Neuronal stem cell (in vitro differentiated cells): ENCODE results near the gene CAMK1D.
A peak's percentile ranks its signal among the peaks of the same experiment; 100 is the strongest.

ENCODE experiments used
- DNase-seq: peaks from one replicate; pipeline ENCODE4 v3.0.0-alpha.2; 2013; ENCODE audit warnings: low spot score
- H2AFZ ChIP-seq: one replicate; pipeline ENCODE4 v1.6.1; 2013; ENCODE audit warnings: mild to moderate bottlenecking, low read length, inconsistent platforms
- H2AK5ac ChIP-seq: 2 replicates; pipeline ENCODE4 v1.6.1; 2013; ENCODE audit warnings: low read depth, mild to moderate bottlenecking, inconsistent platforms, low read length, moderate library complexity, mixed read lengths
- H2BK120ac ChIP-seq: 2 replicates; pipeline ENCODE4 v1.6.1; 2013; ENCODE audit warnings: low read depth, mild to moderate bottlenecking, inconsistent platforms, low read length, moderate library complexity, mixed read lengths
- H2BK12ac ChIP-seq: one replicate; pipeline ENCODE4 v1.6.1; 2013; ENCODE audit warnings: low read length, inconsistent platforms
- H2BK15ac ChIP-seq: 2 replicates; pipeline ENCODE4 v1.6.1; 2013; ENCODE audit warnings: mild to moderate bottlenecking, low read length, inconsistent platforms, mixed read lengths
- H2BK5ac ChIP-seq: one replicate; pipeline ENCODE4 v1.6.1; 2013; ENCODE audit warnings: inconsistent platforms, mild to moderate bottlenecking, low read length, moderate library complexity
- H3K14ac ChIP-seq: one replicate; pipeline ENCODE4 v1.6.1; 2013; ENCODE audit warnings: low read length, inconsistent platforms
- H3K18ac ChIP-seq: 2 replicates; pipeline ENCODE4 v1.6.1; 2013; ENCODE audit warnings: low read length, inconsistent platforms
- H3K23ac ChIP-seq: 2 replicates; pipeline ENCODE4 v1.6.1; 2013; ENCODE audit warnings: low read depth, mild to moderate bottlenecking, mixed read lengths, low read length, inconsistent platforms; ENCODE audit not compliant: poor library complexity
- H3K27ac ChIP-seq: replicated peaks from 3 replicates; pipeline ENCODE4 v1.5.1; 2013; ENCODE audit warnings: low read length, inconsistent platforms
- H3K27me3 ChIP-seq, 3 experiments: 2 replicates each; pipeline ENCODE4 v1.6.1; 2013; ENCODE audit warnings: low read length in 3 of 3, mild to moderate bottlenecking in 2 of 3, inconsistent platforms in 1 of 3, low read depth in 1 of 3, mixed read lengths in 1 of 3, moderate library complexity in 1 of 3; ENCODE audit not compliant: control insufficient read depth in 3 of 3, insufficient read depth in 3 of 3
- H3K36me3 ChIP-seq, 2 donors: replicated peaks in 1 of 2; 2 replicates each; pipeline ENCODE4 v1.6.1; 2013; ENCODE audit warnings: low read length in 2 of 2; ENCODE audit not compliant: control insufficient read depth in 2 of 2, insufficient read depth in 2 of 2
- H3K4ac ChIP-seq: 2 replicates; pipeline ENCODE4 v1.6.1; 2013; ENCODE audit warnings: inconsistent platforms, mild to moderate bottlenecking, low read length, moderate library complexity
- H3K4me1 ChIP-seq, 2 donors: 1 replicate in 1 of 2; 2 replicates in 1 of 2; pipeline ENCODE4 v1.6.1; 2013; ENCODE audit warnings: low read length in 2 of 2, low read depth in 1 of 2; ENCODE audit not compliant: control insufficient read depth in 2 of 2, insufficient read depth in 1 of 2
- H3K4me2 ChIP-seq: one replicate; pipeline ENCODE4 v1.6.1; 2013; ENCODE audit warnings: mild to moderate bottlenecking, low read length, inconsistent platforms; ENCODE audit not compliant: insufficient read depth, poor library complexity, severe bottlenecking
- H3K4me3 ChIP-seq, 2 donors: 2 replicates each; pipeline ENCODE4 v1.5.1; 2013; ENCODE audit warnings: low read length in 2 of 2, mild to moderate bottlenecking in 2 of 2, inconsistent platforms in 1 of 2, moderate library complexity in 1 of 2
- H3K79me1 ChIP-seq: one replicate; pipeline ENCODE4 v1.6.1; 2013; ENCODE audit warnings: low read depth, mild to moderate bottlenecking, inconsistent platforms, low read length, moderate library complexity
- H3K9ac ChIP-seq: one replicate; pipeline ENCODE4 v1.6.1; 2013; ENCODE audit warnings: mild to moderate bottlenecking, low read depth, low read length, inconsistent platforms; ENCODE audit not compliant: poor library complexity
- H3K9me3 ChIP-seq, 2 donors: replicated peaks in 1 of 2; 2 replicates each; pipeline versions ENCODE3 to v1.6.1; 2013; ENCODE audit warnings: low read length in 2 of 2, mild to moderate bottlenecking in 2 of 2, inconsistent platforms in 1 of 2, low read depth in 1 of 2, mixed read lengths in 1 of 2, moderate library complexity in 1 of 2; ENCODE audit not compliant: control insufficient read depth in 2 of 2, insufficient read depth in 1 of 2
- H4K8ac ChIP-seq: one replicate; pipeline ENCODE4 v1.6.1; 2013; ENCODE audit warnings: low read depth, mild to moderate bottlenecking, inconsistent platforms, low read length, moderate library complexity
- H4K91ac ChIP-seq: one replicate; pipeline ENCODE4 v1.6.1; 2013; ENCODE audit warnings: low read length, low read depth, mild to moderate bottlenecking, inconsistent platforms; ENCODE audit not compliant: poor library complexity
- WGBS, 2 donors: extraction: QIAGEN DNeasy Blood & Tissue Kit; methylation state at CpG; one replicate each; pipeline ENCODE4 v1.1.7; 2013; ENCODE audit warnings: missing lambda C conversion rate in 2 of 2, mixed read lengths in 1 of 2; ENCODE audit not compliant: insufficient read length in 2 of 2, insufficient replicate concordance in 1 of 2; ENCODE audit errors: extremely low coverage in 2 of 2; 5-methylcytosine and 5-hydroxymethylcytosine counted together

Gene CAMK1D

DNA sequence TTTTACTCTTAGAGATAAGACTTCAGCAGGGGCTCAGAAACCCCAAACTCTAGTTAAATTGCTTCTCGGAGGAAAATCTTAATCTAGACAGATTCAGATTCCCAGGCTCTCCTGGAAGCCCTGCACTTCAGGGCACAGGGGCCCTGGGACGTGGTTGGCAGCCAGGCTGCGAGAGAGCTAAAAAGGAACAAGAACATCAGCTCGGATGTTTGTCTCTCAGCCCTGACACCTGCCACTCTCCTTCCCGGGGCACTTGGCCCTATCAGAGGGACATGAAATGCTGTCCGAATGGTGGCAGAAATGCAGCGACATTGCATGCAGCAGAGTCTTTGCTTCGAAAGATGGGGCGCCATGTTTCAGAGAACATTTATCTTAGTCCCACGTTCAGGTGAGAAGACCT is 485.4 kb downstream of the CAMK1D start:
- no peak overlapping the region for H4K91ac ChIP-seq
- no peak overlapping the region for H4K8ac ChIP-seq
- H3K4ac ChIP-seq = no peak overlapping the region
- H2BK12ac ChIP-seq = no peak overlapping the region
- H2AK5ac ChIP-seq = no peak overlapping the region
- H3K18ac ChIP-seq = no peak overlapping the region
- H3K4me3 ChIP-seq = no peak overlapping the region
- H3K23ac ChIP-seq = no peak overlapping the region
- no peak overlapping the region for H3K4me2 ChIP-seq
- no peak overlapping the region for H3K9ac ChIP-seq
- H2BK15ac ChIP-seq = no peak overlapping the region
- H2BK5ac ChIP-seq = no peak overlapping the region
- H3K27me3 ChIP-seq = no peaks in the 10 kb centered on the region
- no peak overlapping the region for H3K14ac ChIP-seq
- peaks cover 3 to 4% of the 10 kb centered on the region in 2 donors for H3K4me1 ChIP-seq
- no peak for DNase-seq
- peak overlapping the region; percentile 78 for H2AFZ ChIP-seq
- H3K79me1 ChIP-seq = no peaks in the 10 kb centered on the region
- no peak overlapping the region for H3K27ac ChIP-seq
- WGBS, 2 donors = no CpG with 5 or more reads among the region's 10 CpGs
- no peak overlapping the region for H2BK120ac ChIP-seq
- no peaks in the 10 kb centered on the region for H3K9me3 ChIP-seq
- no peaks in the 10 kb centered on the region for H3K36me3 ChIP-seq

DNA sequence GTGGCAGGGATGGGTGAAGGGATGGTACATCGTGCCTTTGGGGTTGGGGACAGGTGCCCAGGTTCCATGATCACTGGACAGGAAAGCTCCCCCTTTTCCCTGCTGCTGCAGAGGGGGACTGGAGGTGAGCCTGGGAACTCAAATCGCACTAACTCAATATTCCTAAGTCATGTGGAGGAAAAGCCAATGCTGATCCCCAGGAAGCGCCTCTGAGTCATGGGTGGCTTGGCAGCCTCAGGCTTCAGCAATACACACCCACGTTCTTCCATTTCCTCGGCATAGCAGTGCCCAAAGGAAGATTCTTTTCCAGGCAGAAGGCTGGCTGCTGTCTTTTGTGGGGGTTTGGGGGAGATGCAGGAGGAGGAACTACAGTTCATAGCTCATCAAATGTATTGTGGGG is 486.4 kb downstream of the CAMK1D start:
- H3K36me3 ChIP-seq = no peaks in the 10 kb centered on the region
- no peak overlapping the region for H2AK5ac ChIP-seq
- no peak overlapping the region for H3K27ac ChIP-seq
- no peaks in the 10 kb centered on the region for H3K27me3 ChIP-seq
- WGBS, 2 donors = no CpG with 5 or more reads among the region's 5 CpGs
- no peak overlapping the region for H2BK12ac ChIP-seq
- H2AFZ ChIP-seq = no peak overlapping the region
- no peak overlapping the region for H3K23ac ChIP-seq
- no peak overlapping the region for H3K4me2 ChIP-seq
- H2BK5ac ChIP-seq = no peak overlapping the region
- H4K8ac ChIP-seq = no peak overlapping the region
- H2BK120ac ChIP-seq = no peak overlapping the region
- peaks cover 3 to 10% of the 10 kb centered on the region in 2 donors for H3K4me1 ChIP-seq
- no peak overlapping the region for H3K4me3 ChIP-seq
- no peak overlapping the region for H4K91ac ChIP-seq
- H3K18ac ChIP-seq = no peak overlapping the region
- H2BK15ac ChIP-seq = no peak overlapping the region
- no peaks in the 10 kb centered on the region for H3K9me3 ChIP-seq
- DNase-seq = no peak
- H3K4ac ChIP-seq = no peak overlapping the region
- H3K79me1 ChIP-seq = no peaks in the 10 kb centered on the region
- no peak overlapping the region for H3K14ac ChIP-seq
- H3K9ac ChIP-seq = no peak overlapping the region

DNA sequence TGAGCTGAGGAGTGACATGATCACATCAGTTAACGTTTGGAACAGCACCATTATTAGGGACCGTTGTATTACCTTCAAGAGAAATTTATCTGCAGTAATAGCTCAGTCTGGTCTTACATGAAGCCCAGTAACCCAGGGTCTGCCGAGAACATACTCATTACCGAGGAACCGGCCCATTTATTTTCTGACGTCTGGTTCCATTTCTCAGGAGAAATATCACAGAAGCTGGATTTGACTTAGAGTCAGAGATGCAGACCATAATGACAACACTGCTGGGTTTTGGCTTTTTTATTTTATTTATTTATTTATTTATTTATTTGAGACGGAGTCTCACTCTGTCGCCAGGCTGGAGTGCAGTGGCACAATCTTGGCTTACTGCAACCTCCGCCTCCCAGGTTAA is 489.0 kb downstream of the CAMK1D start:
- no peak overlapping the region for H3K14ac ChIP-seq
- peaks cover 3 to 10% of the 10 kb centered on the region in 2 donors for H3K4me1 ChIP-seq
- H3K4me2 ChIP-seq = no peak overlapping the region
- no peak overlapping the region for H3K4me3 ChIP-seq
- H2BK5ac ChIP-seq = no peak overlapping the region
- no peak overlapping the region for H2AK5ac ChIP-seq
- no peak overlapping the region for H3K4ac ChIP-seq
- no CpG with 5 or more reads among the region's 9 CpGs for WGBS, 2 donors
- no peak for DNase-seq
- H2BK12ac ChIP-seq = no peak overlapping the region
- no peak overlapping the region for H2BK120ac ChIP-seq
- no peak overlapping the region for H4K91ac ChIP-seq
- H3K9me3 ChIP-seq = no peaks in the 10 kb centered on the region
- no peak overlapping the region for H3K9ac ChIP-seq
- H2BK15ac ChIP-seq = no peak overlapping the region
- H3K18ac ChIP-seq = no peak overlapping the region
- H3K23ac ChIP-seq = no peak overlapping the region
- no peak overlapping the region for H4K8ac ChIP-seq
- H3K79me1 ChIP-seq = no peaks in the 10 kb centered on the region
- no peaks in the 10 kb centered on the region for H3K27me3 ChIP-seq
- H3K36me3 ChIP-seq = no peaks in the 10 kb centered on the region
- H2AFZ ChIP-seq = no peak overlapping the region
- H3K27ac ChIP-seq = no peak overlapping the region

DNA sequence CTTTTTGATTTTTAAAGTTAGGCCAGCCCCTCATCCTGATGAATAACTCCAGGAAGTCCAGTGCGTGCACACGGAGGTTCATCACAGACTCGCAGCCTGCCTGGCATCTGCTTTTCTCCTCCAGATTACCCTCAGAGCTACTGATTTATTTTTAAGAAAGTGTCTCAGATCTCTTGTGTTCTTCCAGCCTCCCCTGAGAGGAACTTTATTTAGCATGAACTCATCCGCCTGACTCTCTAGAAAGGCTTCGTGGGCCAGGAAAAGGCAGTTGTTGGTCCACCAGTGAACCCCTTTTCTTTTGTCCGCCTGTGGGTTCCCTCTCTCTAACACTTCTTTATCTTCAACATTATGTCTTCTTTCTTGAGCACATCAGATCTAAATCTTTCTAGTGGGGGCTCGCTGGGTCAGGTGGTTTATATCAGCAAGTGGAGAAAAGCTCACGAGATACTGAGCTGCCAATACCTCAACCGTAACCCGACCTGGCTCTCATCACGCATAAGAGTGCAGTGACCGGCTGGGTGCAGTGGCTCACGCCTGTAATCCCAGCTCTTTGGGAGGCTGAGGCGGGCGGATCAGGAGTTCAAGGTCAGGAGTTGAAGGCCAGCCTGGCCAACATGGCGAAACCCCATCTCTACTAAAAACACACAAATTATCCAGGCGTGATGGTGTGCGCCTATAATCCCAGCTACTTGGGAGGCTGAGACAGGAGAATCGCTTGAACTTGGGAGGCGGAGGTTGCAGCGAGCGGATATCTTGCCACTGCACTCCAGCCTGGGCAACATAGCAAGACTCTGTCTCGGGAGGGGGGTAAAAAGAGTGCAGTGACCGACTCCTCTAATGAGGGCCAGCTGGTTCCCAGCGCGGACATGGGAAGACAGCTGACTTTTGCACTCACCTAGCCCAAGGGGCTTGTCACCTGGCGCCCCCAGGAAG is 489.9 kb downstream of the CAMK1D start:
- no peaks in the 10 kb centered on the region for H3K36me3 ChIP-seq
- WGBS, 2 donors = no CpG with 5 or more reads among the region's 27 CpGs
- no peaks in the 10 kb centered on the region for H3K9me3 ChIP-seq
- H3K79me1 ChIP-seq = no peaks in the 10 kb centered on the region
- no peak overlapping the region for H2AFZ ChIP-seq
- H2AK5ac ChIP-seq = no peak overlapping the region
- H3K14ac ChIP-seq = no peak overlapping the region
- H3K27ac ChIP-seq = no peak overlapping the region
- no peak overlapping the region for H3K4me3 ChIP-seq
- no peak overlapping the region for H2BK120ac ChIP-seq
- no peak overlapping the region for H2BK5ac ChIP-seq
- H3K27me3 ChIP-seq = no peaks in the 10 kb centered on the region
- no peak overlapping the region for H3K18ac ChIP-seq
- no peak for DNase-seq
- no peak overlapping the region for H4K91ac ChIP-seq
- H2BK15ac ChIP-seq = no peak overlapping the region
- H2BK12ac ChIP-seq = no peak overlapping the region
- no peak overlapping the region for H3K9ac ChIP-seq
- no peak overlapping the region for H3K4ac ChIP-seq
- peaks cover under 1 to 6% of the 10 kb centered on the region in 2 donors for H3K4me1 ChIP-seq
- H3K23ac ChIP-seq = no peak overlapping the region
- no peak overlapping the region for H4K8ac ChIP-seq
- no peak overlapping the region for H3K4me2 ChIP-seq
